BJ (cell line): ENCODE results near the gene TSHZ2. TPM values are rescaled to one million over a fixed set of nuclear protein-coding genes. Genes with fewer than 3 reads are reported as not detected.

Source experiments
- CTCF ChIA-PET: fragments of 350-600 bp; formaldehyde crosslinking; extraction: SDS; loops from one replicate; lab custom pipeline; 2021; ENCODE audit warnings: antibody characterized with exemption, inconsistent platforms; lab: Yijun Ruan, JAX
- POLR2A ChIA-PET: fragments of 300-600 bp; sonication (Branson Sonifier 250); formaldehyde crosslinking; extraction: SDS; loops from one replicate; lab custom pipeline; 2021; ENCODE audit warnings: antibody characterized with exemption; lab: Charles Lee
- DNase-seq: peaks from one replicate; pipeline ENCODE4 v3.0.0-alpha.2; 2011; ENCODE audit warnings: low read depth
- H3K27me3 ChIP-seq: 2 replicates; pipeline ENCODE4 v1.6.0; 2011; ENCODE audit warnings: low read length; ENCODE audit not compliant: control insufficient read depth, insufficient read depth
- H3K36me3 ChIP-seq: 2 replicates; pipeline ENCODE4 v1.5.1; 2011; ENCODE audit warnings: low read length; ENCODE audit not compliant: control insufficient read depth, insufficient read depth
- H3K4me3 ChIP-seq: 2 replicates; pipeline ENCODE4 v1.5.1; 2011; ENCODE audit warnings: low read depth, mild to moderate bottlenecking, control low read depth, low read length
- polyA plus RNA-seq: library from polyadenylated mRNA; depleted of rRNA; stranded (reverse); fragments of >200 nt; gene quantifications from 2 replicates; pipeline ENCODE4 v1.2.3, GENCODE V29; 2011
- TF ChIP-seq, protein P1 (sequence below): IDR thresholded peaks from 2 replicates; pipeline ENCODE4 v1.5.1; 2011; ENCODE audit warnings: low read depth, mild to moderate bottlenecking, control low read depth, inconsistent platforms, low read length, moderate library complexity; ENCODE audit not compliant: insufficient read depth

Gene TSHZ2
- polyA plus RNA-seq, 1 experiment = not detected

GRCh38 chr20:52941808-52942207 lies 30.4 kb upstream of the TSHZ2 start:
- no peaks in the 10 kb centered on the region for H3K36me3 ChIP-seq
- POLR2A ChIA-PET = no interaction called here
- DNase-seq = no peak

GRCh38 chr20:52943185-52943841 lies 28.8 kb upstream of the TSHZ2 start:
- no peak for DNase-seq
- Histone ChIP-seq H3K4me3 (no peak overlapping the region), H3K27me3 (no peaks in the 10 kb centered on the region), H3K36me3 (no peaks in the 10 kb centered on the region)
- POLR2A ChIA-PET = no interaction called here
- TF ChIP-seq, protein P1, sequence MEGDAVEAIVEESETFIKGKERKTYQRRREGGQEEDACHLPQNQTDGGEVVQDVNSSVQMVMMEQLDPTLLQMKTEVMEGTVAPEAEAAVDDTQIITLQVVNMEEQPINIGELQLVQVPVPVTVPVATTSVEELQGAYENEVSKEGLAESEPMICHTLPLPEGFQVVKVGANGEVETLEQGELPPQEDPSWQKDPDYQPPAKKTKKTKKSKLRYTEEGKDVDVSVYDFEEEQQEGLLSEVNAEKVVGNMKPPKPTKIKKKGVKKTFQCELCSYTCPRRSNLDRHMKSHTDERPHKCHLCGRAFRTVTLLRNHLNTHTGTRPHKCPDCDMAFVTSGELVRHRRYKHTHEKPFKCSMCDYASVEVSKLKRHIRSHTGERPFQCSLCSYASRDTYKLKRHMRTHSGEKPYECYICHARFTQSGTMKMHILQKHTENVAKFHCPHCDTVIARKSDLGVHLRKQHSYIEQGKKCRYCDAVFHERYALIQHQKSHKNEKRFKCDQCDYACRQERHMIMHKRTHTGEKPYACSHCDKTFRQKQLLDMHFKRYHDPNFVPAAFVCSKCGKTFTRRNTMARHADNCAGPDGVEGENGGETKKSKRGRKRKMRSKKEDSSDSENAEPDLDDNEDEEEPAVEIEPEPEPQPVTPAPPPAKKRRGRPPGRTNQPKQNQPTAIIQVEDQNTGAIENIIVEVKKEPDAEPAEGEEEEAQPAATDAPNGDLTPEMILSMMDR = no peak
- CTCF ChIA-PET = no interaction called here

More at GRCh38 chr20:52941808-52942207, 30.4 kb upstream of the TSHZ2 start:
- TF ChIP-seq, protein P1 = no peak
- CTCF ChIA-PET = no interaction called here
- Histone ChIP-seq H3K27me3 (no peaks in the 10 kb centered on the region), H3K4me3 (no peak overlapping the region)

GRCh38 chr20:52945268-52945667 lies 26.9 kb upstream of the TSHZ2 start:
- DNase-seq = no peak
- H3K27me3 ChIP-seq = no peaks in the 10 kb centered on the region
- TF ChIP-seq, protein P1 = no peak
- no peak overlapping the region for H3K4me3 ChIP-seq
- no peaks in the 10 kb centered on the region for H3K36me3 ChIP-seq
- ChIA-PET CTCF (no interaction called here), POLR2A (no interaction called here)

GRCh38 chr20:52945862-52946522 lies 26.2 kb upstream of the TSHZ2 start:
- no peak for DNase-seq
- CTCF ChIA-PET = no interaction called here
- Histone ChIP-seq H3K4me3 (no peak overlapping the region), H3K27me3 (no peaks in the 10 kb centered on the region), H3K36me3 (no peaks in the 10 kb centered on the region)
- POLR2A ChIA-PET = no interaction called here
- TF ChIP-seq, protein P1 = no peak

DNA sequence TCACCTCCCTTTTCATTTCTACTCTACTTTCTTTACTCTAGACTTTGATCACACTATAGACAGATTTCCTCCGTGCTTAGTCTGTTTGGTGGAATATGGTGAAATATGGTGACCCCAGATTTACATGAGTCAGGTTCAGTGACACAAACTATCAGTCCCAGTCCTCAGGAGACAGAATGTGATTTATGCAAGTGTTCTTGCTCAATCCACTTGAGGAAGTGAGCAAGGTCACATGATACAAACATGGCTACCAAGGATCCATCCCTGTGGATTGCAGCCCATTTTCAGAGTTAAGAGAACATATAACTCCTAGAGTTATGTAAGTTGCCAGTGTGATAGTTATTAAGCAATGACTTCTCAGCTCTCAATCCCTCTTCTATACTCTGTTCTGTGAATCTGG lies 23.7 kb upstream of the TSHZ2 start:
- DNase-seq = no peak
- ChIA-PET CTCF (no interaction called here), POLR2A (no interaction called here)
- TF ChIP-seq, protein P1 = no peak
- Histone ChIP-seq H3K36me3 (no peaks in the 10 kb centered on the region), H3K4me3 (no peak overlapping the region), H3K27me3 (no peaks in the 10 kb centered on the region)
